DOHH2 (cell line): ENCODE results near the gene CASP7.

ENCODE experiments used
- H3F3A ChIP-seq: fragments of 200-600 bp; sonication (generic), shearing (Covaris generic); 2 replicates; pipeline ENCODE4 v1.6.0; 2016; ENCODE audit warnings: antibody characterized with exemption, mild to moderate bottlenecking; ENCODE audit not compliant: control insufficient read depth, insufficient read depth
- H3K27ac ChIP-seq: fragments of 200-600 bp; sonication (generic); 2 replicates; pipeline ENCODE4 v1.5.1; 2014; ENCODE audit warnings: low read depth, mild to moderate bottlenecking, low read length, moderate library complexity
- H3K27me3 ChIP-seq: fragments of 200-600 bp; sonication (generic); 2 replicates; pipeline ENCODE4 v1.6.1; 2014; ENCODE audit warnings: mild to moderate bottlenecking, low read length, mixed read lengths; ENCODE audit not compliant: control insufficient read depth
- H3K36me3 ChIP-seq: fragments of 200-600 bp; sonication (generic); 2 replicates; pipeline ENCODE4 v1.6.1; 2014; ENCODE audit warnings: mild to moderate bottlenecking, low read length, moderate library complexity, mixed read lengths; ENCODE audit not compliant: control insufficient read depth
- H3K4me1 ChIP-seq: fragments of 200-600 bp; sonication (generic); 2 replicates; pipeline ENCODE4 v1.6.1; 2014; ENCODE audit warnings: mild to moderate bottlenecking, low read length, mixed read lengths; ENCODE audit not compliant: control insufficient read depth
- H3K4me2 ChIP-seq: fragments of 200-600 bp; sonication (generic); 2 replicates; pipeline ENCODE4 v1.6.0; 2014; ENCODE audit warnings: mild to moderate bottlenecking, low read length, moderate library complexity
- H3K4me3 ChIP-seq: fragments of 200-600 bp; sonication (generic); 2 replicates; pipeline ENCODE4 v1.5.1; 2014; ENCODE audit warnings: mild to moderate bottlenecking, low read length, mixed read lengths
- H3K79me2 ChIP-seq: fragments of 200-600 bp; sonication (generic); 2 replicates; pipeline ENCODE4 v1.6.1; 2014; ENCODE audit warnings: mild to moderate bottlenecking, low read length, mixed read lengths; ENCODE audit not compliant: control insufficient read depth
- H3K9me2 ChIP-seq: fragments of 200-600 bp; sonication (generic); replicated peaks from 2 replicates; pipeline ENCODE4 v1.6.1; 2014; ENCODE audit warnings: mild to moderate bottlenecking, low read length, mixed read lengths; ENCODE audit not compliant: control insufficient read depth
- H3K9me3 ChIP-seq: fragments of 200-600 bp; sonication (generic); 2 replicates; pipeline ENCODE4 v1.6.1; 2014; ENCODE audit warnings: antibody characterized with exemption, low read length, mixed read lengths; ENCODE audit not compliant: control insufficient read depth, insufficient read depth
- H4K20me1 ChIP-seq: fragments of 200-600 bp; sonication (generic); 2 replicates; pipeline ENCODE4 v1.6.0; 2014; ENCODE audit warnings: low read depth, mild to moderate bottlenecking, antibody characterized with exemption, low read length, moderate library complexity; ENCODE audit not compliant: control insufficient read depth, insufficient read depth
- EZH2phosphoT487 ChIP-seq: fragments of 200-600 bp; sonication (generic); IDR thresholded peaks from 2 replicates; pipeline ENCODE4 v1.6.1; 2017; ENCODE audit warnings: borderline replicate concordance, mild to moderate bottlenecking, antibody characterized with exemption, low read length, moderate library complexity, mixed read lengths
- TF ChIP-seq, protein P1 (sequence below): fragments of 200-600 bp; sonication (generic); IDR thresholded peaks from one replicate; pipeline ENCODE4 v1.5.1; 2014; ENCODE audit warnings: antibody characterized with exemption, mild to moderate bottlenecking, low read depth, low read length; ENCODE audit not compliant: poor library complexity, severe bottlenecking

The CASP7 gene

GRCh38 chr10:113733635-113734034 lies 53.9 kb downstream of the CASP7 start:
- Histone ChIP-seq H3K4me1 (no peaks in the 10 kb centered on the region), H3K9me2 (no peaks in the 10 kb centered on the region), H3K79me2 (no peaks in the 10 kb centered on the region), H3K9me3 (no peaks in the 10 kb centered on the region), H3K36me3 (no peaks in the 10 kb centered on the region), H3K27me3 (no peaks in the 10 kb centered on the region), H3F3A (no peaks in the 10 kb centered on the region), H3K4me2 (no peak overlapping the region), H3K27ac (no peak overlapping the region), H3K4me3 (no peak overlapping the region), H4K20me1 (no peaks in the 10 kb centered on the region)
- TF ChIP-seq, protein P1, sequence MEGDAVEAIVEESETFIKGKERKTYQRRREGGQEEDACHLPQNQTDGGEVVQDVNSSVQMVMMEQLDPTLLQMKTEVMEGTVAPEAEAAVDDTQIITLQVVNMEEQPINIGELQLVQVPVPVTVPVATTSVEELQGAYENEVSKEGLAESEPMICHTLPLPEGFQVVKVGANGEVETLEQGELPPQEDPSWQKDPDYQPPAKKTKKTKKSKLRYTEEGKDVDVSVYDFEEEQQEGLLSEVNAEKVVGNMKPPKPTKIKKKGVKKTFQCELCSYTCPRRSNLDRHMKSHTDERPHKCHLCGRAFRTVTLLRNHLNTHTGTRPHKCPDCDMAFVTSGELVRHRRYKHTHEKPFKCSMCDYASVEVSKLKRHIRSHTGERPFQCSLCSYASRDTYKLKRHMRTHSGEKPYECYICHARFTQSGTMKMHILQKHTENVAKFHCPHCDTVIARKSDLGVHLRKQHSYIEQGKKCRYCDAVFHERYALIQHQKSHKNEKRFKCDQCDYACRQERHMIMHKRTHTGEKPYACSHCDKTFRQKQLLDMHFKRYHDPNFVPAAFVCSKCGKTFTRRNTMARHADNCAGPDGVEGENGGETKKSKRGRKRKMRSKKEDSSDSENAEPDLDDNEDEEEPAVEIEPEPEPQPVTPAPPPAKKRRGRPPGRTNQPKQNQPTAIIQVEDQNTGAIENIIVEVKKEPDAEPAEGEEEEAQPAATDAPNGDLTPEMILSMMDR: no peak
- no peak for TF ChIP-seq EZH2phosphoT487

DNA sequence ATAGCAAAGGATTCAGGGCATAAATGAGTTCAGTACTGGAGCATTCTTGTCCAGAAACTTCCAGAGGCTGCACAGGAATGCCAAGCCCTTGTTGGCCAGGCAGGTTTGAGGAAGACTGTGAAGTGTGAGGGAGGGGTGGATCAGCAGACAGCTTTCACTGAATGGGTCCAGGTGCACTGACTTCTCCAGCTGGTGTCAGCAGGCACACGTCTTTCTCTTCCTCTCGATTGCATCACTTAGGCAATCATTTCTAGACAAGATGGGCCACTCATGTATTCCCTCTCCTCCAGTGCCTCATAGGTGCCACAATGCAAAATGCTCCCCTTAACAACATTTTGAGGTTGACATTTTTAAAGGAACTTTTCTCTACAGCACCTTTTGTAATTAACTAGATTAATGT lies 56.2 kb downstream of the CASP7 start:
- Histone ChIP-seq H3K9me2 (no peaks in the 10 kb centered on the region), H4K20me1 (no peaks in the 10 kb centered on the region), H3K27ac (no peak overlapping the region), H3K4me2 (no peak overlapping the region), H3K9me3 (no peaks in the 10 kb centered on the region), H3K4me1 (no peaks in the 10 kb centered on the region), H3K27me3 (peaks cover 4% of the 10 kb centered on the region), H3K36me3 (no peaks in the 10 kb centered on the region), H3F3A (no peaks in the 10 kb centered on the region), H3K79me2 (no peaks in the 10 kb centered on the region), H3K4me3 (no peak overlapping the region)
- no peak for TF ChIP-seq EZH2phosphoT487
- TF ChIP-seq, protein P1: no peak

DNA sequence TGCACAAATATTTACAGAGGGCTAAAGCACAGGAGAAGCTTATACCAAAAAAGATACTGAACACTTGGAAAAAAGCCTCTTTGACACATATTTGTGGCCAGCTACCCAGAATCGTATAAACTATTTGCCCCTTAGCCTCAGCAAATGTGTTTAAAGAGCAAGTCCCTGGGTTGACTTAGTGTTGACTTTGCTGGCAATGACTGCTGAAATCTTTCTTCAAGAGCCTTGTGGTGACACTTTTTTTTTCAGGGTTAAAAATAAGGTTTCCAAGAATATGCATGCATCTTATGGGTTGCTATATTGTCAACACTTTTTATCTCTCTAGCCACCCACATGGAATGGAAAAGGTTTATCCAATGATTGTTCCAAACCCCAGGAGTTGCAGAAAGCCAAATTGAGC lies 56.9 kb downstream of the CASP7 start:
- Histone ChIP-seq H3K4me2 (no peak overlapping the region), H3K9me3 (no peaks in the 10 kb centered on the region), H3K4me1 (no peaks in the 10 kb centered on the region), H3K36me3 (no peaks in the 10 kb centered on the region), H3K4me3 (no peak overlapping the region), H3K27me3 (peaks cover 4% of the 10 kb centered on the region), H4K20me1 (no peaks in the 10 kb centered on the region), H3K27ac (no peak overlapping the region), H3F3A (no peaks in the 10 kb centered on the region), H3K9me2 (no peaks in the 10 kb centered on the region), H3K79me2 (no peaks in the 10 kb centered on the region)
- TF ChIP-seq EZH2phosphoT487: no peak
- TF ChIP-seq, protein P1: no peak

- Histone ChIP-seq H3K27ac (no peak overlapping the region), H3K27me3 (peaks cover 4% of the 10 kb centered on the region)
- no peak for TF ChIP-seq EZH2phosphoT487
- TF ChIP-seq, protein P1: no peak
Measured at GRCh38 chr10:113739031-113739430, 59.3 kb downstream of the CASP7 start.

More at GRCh38 chr10:113739031-113739430, 59.3 kb downstream of the CASP7 start:
- Histone ChIP-seq H4K20me1 (no peaks in the 10 kb centered on the region), H3K4me1 (no peaks in the 10 kb centered on the region), H3K4me2 (no peak overlapping the region), H3K4me3 (no peak overlapping the region), H3K36me3 (no peaks in the 10 kb centered on the region), H3K9me3 (no peaks in the 10 kb centered on the region), H3K9me2 (no peaks in the 10 kb centered on the region), H3K79me2 (no peaks in the 10 kb centered on the region), H3F3A (no peaks in the 10 kb centered on the region)
